Thyroid gland (tissue), 4 donors: ENCODE data around the gene FBXL13.

ENCODE experiments used
- POLR2A ChIP-seq, 2 donors: fragments of 450-650 bp; IDR thresholded peaks; one replicate each; pipeline ENCODE4 v1.6.1; 2017; ENCODE audit warnings: antibody characterized with exemption in 2 of 2, mild to moderate bottlenecking in 2 of 2, moderate library complexity in 1 of 2
- TF ChIP-seq, protein P1 (sequence below), 6 experiments: fragments of 200-600 bp in 3 of 6; fragments of 450-650 bp in 3 of 6; sonication (generic) in 3 of 6; IDR thresholded peaks; one replicate each; pipeline ENCODE4 v1.5.1; 2016 to 2019; ENCODE audit warnings: antibody characterized with exemption in 6 of 6, mild to moderate bottlenecking in 2 of 6, inconsistent platforms in 1 of 6, moderate library complexity in 1 of 6

- TF ChIP-seq, protein P1, sequence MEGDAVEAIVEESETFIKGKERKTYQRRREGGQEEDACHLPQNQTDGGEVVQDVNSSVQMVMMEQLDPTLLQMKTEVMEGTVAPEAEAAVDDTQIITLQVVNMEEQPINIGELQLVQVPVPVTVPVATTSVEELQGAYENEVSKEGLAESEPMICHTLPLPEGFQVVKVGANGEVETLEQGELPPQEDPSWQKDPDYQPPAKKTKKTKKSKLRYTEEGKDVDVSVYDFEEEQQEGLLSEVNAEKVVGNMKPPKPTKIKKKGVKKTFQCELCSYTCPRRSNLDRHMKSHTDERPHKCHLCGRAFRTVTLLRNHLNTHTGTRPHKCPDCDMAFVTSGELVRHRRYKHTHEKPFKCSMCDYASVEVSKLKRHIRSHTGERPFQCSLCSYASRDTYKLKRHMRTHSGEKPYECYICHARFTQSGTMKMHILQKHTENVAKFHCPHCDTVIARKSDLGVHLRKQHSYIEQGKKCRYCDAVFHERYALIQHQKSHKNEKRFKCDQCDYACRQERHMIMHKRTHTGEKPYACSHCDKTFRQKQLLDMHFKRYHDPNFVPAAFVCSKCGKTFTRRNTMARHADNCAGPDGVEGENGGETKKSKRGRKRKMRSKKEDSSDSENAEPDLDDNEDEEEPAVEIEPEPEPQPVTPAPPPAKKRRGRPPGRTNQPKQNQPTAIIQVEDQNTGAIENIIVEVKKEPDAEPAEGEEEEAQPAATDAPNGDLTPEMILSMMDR (IDR thresholded peaks at IDR 0.05): no peak
- no peak for TF ChIP-seq POLR2A (IDR thresholded peaks at IDR 0.05)
These were observed 230.7 kb downstream of the FBXL13 start for GRCh38 chr7:102843850-102844249.
